Heart right ventricle (tissue), 16 donors: ENCODE data around the gene NDUFA9. TPM values are rescaled to one million over a fixed set of nuclear protein-coding genes. Genes with fewer than 3 reads are reported as not detected.

Experiments
- ATAC-seq, 8 donors: fragments of 200-7000 bp; cut with Tn5 transposase; one replicate each; pipeline ENCODE4 v1.9.1; 2020; ENCODE audit warnings: mild to moderate bottlenecking in 8 of 8, moderate library complexity in 8 of 8, moderate number of reproducible peaks in 1 of 8
- DNase-seq, 2 donors: peaks; one replicate each; pipeline ENCODE4 v3.0.0-alpha.2; 2020
- H3K27ac ChIP-seq, 10 donors: fragments of 200-600 bp; sonication (generic) in 2 of 10; one replicate each; pipeline versions ENCODE4 v1.5.0 to v1.8.0; 2020 to 2022; ENCODE audit warnings: mild to moderate bottlenecking in 3 of 10
- H3K27me3 ChIP-seq, 7 donors: fragments of 200-600 bp; one replicate each; pipeline ENCODE4 v1.8.0; 2021 to 2022; ENCODE audit warnings: mild to moderate bottlenecking in 2 of 7
- H3K36me3 ChIP-seq, 9 donors: fragments of 200-600 bp; sonication (generic) in 1 of 9; one replicate each; pipeline versions ENCODE4 v1.5.0 to v1.8.0; 2020 to 2022; ENCODE audit warnings: mild to moderate bottlenecking in 2 of 9
- H3K4me1 ChIP-seq, 9 donors: fragments of 200-600 bp; sonication (generic) in 1 of 9; one replicate each; pipeline versions ENCODE4 v1.5.0 to v1.8.0; 2020 to 2022; ENCODE audit warnings: mild to moderate bottlenecking in 4 of 9
- H3K4me3 ChIP-seq, 10 donors: fragments of 200-600 bp; sonication (generic) in 2 of 10; one replicate each; pipeline versions ENCODE4 v1.5.0 to v1.8.0; 2020 to 2022; ENCODE audit warnings: mild to moderate bottlenecking in 7 of 10, moderate library complexity in 2 of 10
- H3K9me3 ChIP-seq, 11 donors: fragments of 200-600 bp in 10 of 11; sonication (generic) in 2 of 11; one replicate each; pipeline versions ENCODE4 v1.5.0 to v1.8.0; 2013 to 2022; ENCODE audit warnings: mild to moderate bottlenecking in 2 of 11, control low read depth in 1 of 11, moderate library complexity in 1 of 11
- WGBS, 2 donors: extraction: QIAGEN DNeasy Blood & Tissue Kit; methylation state at CpG; one replicate each; pipeline ENCODE4 v1.1.7; 2013; ENCODE audit warnings: inconsistent platforms in 1 of 2; 5-methylcytosine and 5-hydroxymethylcytosine counted together
- intact Hi-C, 10 donors: fragments of 100-400 bp; cut with DNase I; formaldehyde crosslinking; loops; one replicate each; pipeline versions ENCODE4 v1.11.1 to v1.14.2; 2022
- long read RNA-seq, 3 donors: library from polyadenylated mRNA; unstranded; transcript quantifications; one replicate each; pipeline ENCODE4 v2.0.0, GENCODE V29; 2020 to 2021
- polyA plus RNA-seq, 2 donors: library from polyadenylated mRNA; stranded (reverse); fragments of 200-250 nt; gene quantifications; one replicate each; pipeline ENCODE4 v1.2.3, GENCODE V29; 2013
- total RNA-seq, 10 donors: library from RNA; stranded (reverse); fragmentation: NEBNext Ultra II Directional in 3 of 10; extraction: Animal tissue kit (Norgen Biotek cat#: 25700) in 3 of 10; gene quantifications; one replicate each; pipeline versions ENCODE4 v1.2.1 to v1.2.4, GENCODE V29; 2021 to 2023
- TF ChIP-seq, protein P1 (sequence below), 9 donors: fragments of 200-600 bp; sonication (generic) in 2 of 9; IDR thresholded peaks; one replicate each; pipeline versions ENCODE4 v1.5.0 to v1.8.0; 2021 to 2022; ENCODE audit warnings: antibody characterized with exemption in 9 of 9, mild to moderate bottlenecking in 5 of 9, moderate library complexity in 1 of 9
- donor health status: Arrhythmogenic right ventricular cardiomyopathy.
- donor health status: ischemic (EF 13 %, LVEDD 7.1; RV severe dilation, severe dysfunction).
- donor health status: healthy with polysubstance abuse.
- donor health status: DM: no; HTN: yes; CAD: no.
- donor health status: DM: no; HTN: no; CAD: no.
- donor health status: ischemic (EF 25% LVEDD 6.9; RV normal size, moderate dysfunction).
- donor health status: ischemic (EF 25% LVEDD 5.7; RV mildly dilated, moderate dysfunction).
- donor health status: healthy.
- donor health status: DM: yes; HTN: yes; CAD: no.
- donor health status: Ischemic cardiomyopathy.
- donor health status: ischemic (EF 35%, LVEDD 5.7; RV mildly dilated, moderate dysfunction).
- donor health status: nonischemic (EF 11% LVEDD 7.7; RV severe dilation, severe dysfunction).
- donor health status: DM: yes; HTN: yes; CAD: no.
- donor health status: PGD.
- donor health status: ischemic (EF 29% LVEDD 5.4; RV normal size, mild dysfunction).
- donor health status: nonischemic (EF 23%, LVEDD 6.1; RV moderate dilation, normal function).

NDUFA9 gene
- total RNA-seq (100 to 1,000 TPM; 209 to 371 (median 332) TPM), polyA plus RNA-seq (100 to 1,000 TPM; 173 to 206 TPM)
- long read RNA-seq, donor 1, full-length matches to known transcripts, result 193 of 202 reads
- long read RNA-seq, donor 1, partial matches to known transcripts, result 6 of 202 reads
- long read RNA-seq, donor 1, other reads (novel, unspliced or antisense), result 3 of 202 reads
- long read RNA-seq, donor 2, full-length matches to known transcripts, result 275 of 288 reads
- long read RNA-seq, donor 2, partial matches to known transcripts, result 6 of 288 reads
- long read RNA-seq, donor 2, other reads (novel, unspliced or antisense), result 7 of 288 reads
- long read RNA-seq, donor 3, full-length matches to known transcripts, result 454 of 487 reads
- long read RNA-seq, donor 3, partial matches to known transcripts, result 16 of 487 reads
- long read RNA-seq, donor 3, other reads (novel, unspliced or antisense), result 17 of 487 reads

DNA sequence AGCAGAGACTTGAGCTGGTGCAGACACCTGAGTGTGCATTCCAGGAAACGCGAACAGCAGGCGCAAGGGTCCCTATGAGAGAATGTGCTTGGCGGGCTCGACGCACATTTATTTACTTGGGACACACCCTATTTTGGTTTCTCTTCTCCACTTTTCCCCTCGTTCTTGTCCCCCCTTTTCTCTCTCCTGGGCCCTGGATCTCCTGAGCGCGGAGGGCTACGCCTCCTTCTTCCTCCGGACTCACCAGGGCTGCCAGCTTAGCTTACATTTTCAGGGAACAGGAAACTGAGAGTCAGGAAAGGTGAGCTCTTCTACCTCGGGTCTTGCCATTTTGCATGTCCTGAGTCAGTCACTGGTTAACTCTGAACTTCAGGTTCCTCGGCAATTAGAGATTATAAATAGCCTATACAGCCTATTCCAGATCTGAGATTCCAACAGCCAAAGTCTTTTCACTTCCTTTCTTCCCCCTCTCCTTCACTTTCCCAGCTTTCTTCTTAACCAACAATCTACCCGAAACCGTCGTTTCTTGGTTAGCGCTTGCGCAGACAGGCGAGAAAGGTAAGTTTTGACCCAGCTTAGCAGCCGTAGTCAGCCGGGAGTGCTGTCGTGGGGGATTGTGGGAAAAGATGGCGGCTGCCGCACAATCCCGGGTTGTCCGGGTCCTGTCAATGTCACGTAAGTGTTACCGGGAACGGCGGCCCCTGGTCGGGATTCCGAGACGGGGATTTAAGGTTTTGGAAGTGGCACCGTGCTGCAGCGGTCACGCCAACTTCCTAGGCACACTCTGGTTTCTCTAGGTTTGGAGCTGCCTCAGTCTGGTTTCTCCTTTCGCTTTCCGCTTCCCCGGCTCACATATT is at the start of gene NDUFA9, which contains the start of gene AKAP3:
NDUFA9 (plus strand) TSS at position 614 of the 857 bp plus-strand sequence; CDS start at position 627, 13 bp downstream.
AKAP3 (minus strand) TSS at position 551 of the 857 bp plus-strand sequence. CDS start 10,855 bp downstream, outside the sequence.
- intact Hi-C loops, result no loop called here

DNA sequence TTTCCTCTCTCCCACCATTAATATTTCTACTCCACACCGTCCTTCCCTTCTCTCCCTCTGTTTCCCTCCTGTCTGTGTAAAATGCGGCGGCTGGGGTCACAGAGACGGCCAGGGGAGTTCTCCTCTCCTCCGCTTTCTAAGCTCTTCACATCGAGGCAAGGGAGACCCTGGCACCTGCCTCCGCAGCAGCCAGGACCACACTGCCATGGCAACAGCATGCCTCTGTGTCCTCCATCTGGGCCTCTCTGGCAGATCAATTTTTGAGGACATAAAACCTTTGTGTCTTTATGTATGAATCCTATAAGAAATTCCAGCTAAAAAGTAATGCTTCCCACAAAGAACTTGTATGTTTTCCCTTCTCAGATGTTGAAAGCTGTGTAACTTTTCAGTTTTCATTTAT is 45.5 kb upstream of the NDUFA9 start:
- DNase-seq (no peak), ATAC-seq (no peak)
- Histone ChIP-seq H3K27ac (no peak overlapping the region), H3K36me3 (peaks cover 0 to 6% (median 0%) of the 10 kb centered on the region in 9 donors), H3K27me3 (no peaks in the 10 kb centered on the region), H3K4me3 (no peak overlapping the region), H3K9me3 (no peaks in the 10 kb centered on the region), H3K4me1 (peaks cover 0 to 22% (median 11%) of the 10 kb centered on the region in 9 donors)
- 65 to 69% methylated on average over 7 of the region's 7 CpGs for WGBS, 2 donors
- TF ChIP-seq, protein P1, sequence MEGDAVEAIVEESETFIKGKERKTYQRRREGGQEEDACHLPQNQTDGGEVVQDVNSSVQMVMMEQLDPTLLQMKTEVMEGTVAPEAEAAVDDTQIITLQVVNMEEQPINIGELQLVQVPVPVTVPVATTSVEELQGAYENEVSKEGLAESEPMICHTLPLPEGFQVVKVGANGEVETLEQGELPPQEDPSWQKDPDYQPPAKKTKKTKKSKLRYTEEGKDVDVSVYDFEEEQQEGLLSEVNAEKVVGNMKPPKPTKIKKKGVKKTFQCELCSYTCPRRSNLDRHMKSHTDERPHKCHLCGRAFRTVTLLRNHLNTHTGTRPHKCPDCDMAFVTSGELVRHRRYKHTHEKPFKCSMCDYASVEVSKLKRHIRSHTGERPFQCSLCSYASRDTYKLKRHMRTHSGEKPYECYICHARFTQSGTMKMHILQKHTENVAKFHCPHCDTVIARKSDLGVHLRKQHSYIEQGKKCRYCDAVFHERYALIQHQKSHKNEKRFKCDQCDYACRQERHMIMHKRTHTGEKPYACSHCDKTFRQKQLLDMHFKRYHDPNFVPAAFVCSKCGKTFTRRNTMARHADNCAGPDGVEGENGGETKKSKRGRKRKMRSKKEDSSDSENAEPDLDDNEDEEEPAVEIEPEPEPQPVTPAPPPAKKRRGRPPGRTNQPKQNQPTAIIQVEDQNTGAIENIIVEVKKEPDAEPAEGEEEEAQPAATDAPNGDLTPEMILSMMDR (IDR thresholded peaks at IDR 0.05), result no peak
- intact Hi-C loops, result loop anchor here in 1 of 10 donors (10.0 kb wide), 1 partner anchor 151 kb away; no protein-coding TSS in a partner anchor

More for the DNA sequence above, at the start of gene NDUFA9, which contains the start of gene AKAP3:
- Histone ChIP-seq H3K36me3 (peaks cover 0 to 2% (median 0%) of the 10 kb centered on the region in 9 donors), H3K4me3 (peak within 1 kb of the TSS; percentile 50 to 89 (median 78)), H3K9me3 (no peaks in the 10 kb centered on the region), H3K4me1 (peaks cover 4 to 55% (median 40%) of the 10 kb centered on the region in 9 donors), H3K27me3 (no peaks in the 10 kb centered on the region), H3K27ac (peak within 1 kb of the TSS; percentile 64 to 93 (median 88))
- peak; percentile 76 to 84 for DNase-seq
- TF ChIP-seq, protein P1 (IDR thresholded peaks at IDR 0.05), result no peak
- 0% methylated on average over 39 of the region's 39 CpGs for WGBS, 2 donors
- peak; percentile 96 to 99 (median 98) for ATAC-seq

DNA sequence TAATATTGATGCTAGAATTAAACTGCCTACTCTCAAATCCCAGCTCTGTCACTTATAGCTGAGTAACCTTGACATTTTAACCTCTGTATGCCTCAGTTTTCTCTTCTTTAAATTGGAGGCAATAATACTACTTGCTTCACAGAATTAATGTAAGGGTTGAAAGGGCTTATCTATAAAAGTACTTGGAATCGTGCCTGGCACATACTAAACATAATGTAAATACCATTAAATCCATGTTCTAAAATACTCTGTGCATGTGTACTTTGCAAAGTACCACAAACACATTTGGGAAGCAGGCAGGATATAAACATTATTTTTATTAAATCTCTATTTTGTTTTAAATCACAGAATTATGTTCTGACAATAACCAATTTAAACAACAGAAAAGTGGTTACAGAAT is 45.0 kb upstream of the NDUFA9 start:
- intact Hi-C loops, result loop anchor here in 2 of 10 donors (1.0 to 10.0 kb wide), 2 partner anchors 151 to 154 kb away; no protein-coding TSS in a partner anchor
- Histone ChIP-seq H3K4me1 (peaks cover 0 to 22% (median 11%) of the 10 kb centered on the region in 9 donors), H3K4me3 (no peak overlapping the region), H3K27me3 (no peaks in the 10 kb centered on the region), H3K27ac (no peak overlapping the region), H3K9me3 (no peaks in the 10 kb centered on the region), H3K36me3 (peaks cover 0 to 6% (median 0%) of the 10 kb centered on the region in 9 donors)
- DNase-seq (no peak), ATAC-seq (no peak)
- TF ChIP-seq, protein P1 (IDR thresholded peaks at IDR 0.05), result no peak
- 19 to 38% methylated on average over 1 of the region's 1 CpG for WGBS, 2 donors
